Tibial nerve (tissue), 3 donors: Measurements from ENCODE around the gene TMEM272.

Experiments used
- POLR2A ChIP-seq, 2 donors: fragments of 450-650 bp; IDR thresholded peaks; one replicate each; pipeline ENCODE4 v1.6.1; 2017; ENCODE audit warnings: antibody characterized with exemption in 2 of 2, mild to moderate bottlenecking in 2 of 2, moderate library complexity in 2 of 2
- TF ChIP-seq, protein P1 (sequence below), 5 experiments: fragments of 200-600 bp in 3 of 5; fragments of 450-650 bp in 2 of 5; sonication (generic) in 3 of 5; IDR thresholded peaks; one replicate each; pipeline ENCODE4 v1.5.1; 2016 to 2019; ENCODE audit warnings: antibody characterized with exemption in 5 of 5, mild to moderate bottlenecking in 3 of 5, moderate library complexity in 2 of 5

DNA sequence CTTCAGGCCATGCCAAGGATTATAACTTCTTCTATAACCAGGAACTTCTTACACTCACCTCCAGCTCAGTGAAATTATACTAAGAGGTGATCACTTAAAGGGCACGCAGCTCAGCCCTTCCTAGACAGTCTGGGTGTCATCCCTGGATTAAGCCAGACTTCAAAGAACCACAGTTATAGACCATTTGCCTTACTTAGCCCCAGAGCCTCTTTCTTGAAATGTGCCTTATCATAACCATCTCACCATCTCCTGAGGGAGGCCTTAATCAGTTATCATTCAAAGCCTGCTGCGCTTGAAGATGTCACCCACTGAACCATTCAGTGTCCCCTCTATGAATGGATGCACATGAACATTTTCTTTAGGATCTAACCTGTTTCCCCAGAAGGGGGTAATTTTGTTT, 30.9 kb downstream of the TMEM272 start:
- TF ChIP-seq, protein P1, sequence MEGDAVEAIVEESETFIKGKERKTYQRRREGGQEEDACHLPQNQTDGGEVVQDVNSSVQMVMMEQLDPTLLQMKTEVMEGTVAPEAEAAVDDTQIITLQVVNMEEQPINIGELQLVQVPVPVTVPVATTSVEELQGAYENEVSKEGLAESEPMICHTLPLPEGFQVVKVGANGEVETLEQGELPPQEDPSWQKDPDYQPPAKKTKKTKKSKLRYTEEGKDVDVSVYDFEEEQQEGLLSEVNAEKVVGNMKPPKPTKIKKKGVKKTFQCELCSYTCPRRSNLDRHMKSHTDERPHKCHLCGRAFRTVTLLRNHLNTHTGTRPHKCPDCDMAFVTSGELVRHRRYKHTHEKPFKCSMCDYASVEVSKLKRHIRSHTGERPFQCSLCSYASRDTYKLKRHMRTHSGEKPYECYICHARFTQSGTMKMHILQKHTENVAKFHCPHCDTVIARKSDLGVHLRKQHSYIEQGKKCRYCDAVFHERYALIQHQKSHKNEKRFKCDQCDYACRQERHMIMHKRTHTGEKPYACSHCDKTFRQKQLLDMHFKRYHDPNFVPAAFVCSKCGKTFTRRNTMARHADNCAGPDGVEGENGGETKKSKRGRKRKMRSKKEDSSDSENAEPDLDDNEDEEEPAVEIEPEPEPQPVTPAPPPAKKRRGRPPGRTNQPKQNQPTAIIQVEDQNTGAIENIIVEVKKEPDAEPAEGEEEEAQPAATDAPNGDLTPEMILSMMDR (IDR thresholded peaks at IDR 0.05) = no peak
- TF ChIP-seq POLR2A (IDR thresholded peaks at IDR 0.05) = no peak
